SK-N-MC (cell line): Measurements from ENCODE around the gene BMP6.

Experiments used
- EZH2 ChIP-seq: fragments of 200-600 bp; sonication (generic); IDR thresholded peaks from one replicate; pipeline ENCODE4 v1.6.1; 2017; ENCODE audit warnings: antibody characterized with exemption
- FOXP2 ChIP-seq: optimal IDR thresholded peaks from 2 replicates; pipeline ENCODE3; 2011; ENCODE audit warnings: mild to moderate bottlenecking, moderate library complexity; ENCODE audit not compliant: insufficient read depth; ENCODE audit errors: extremely low read length, control extremely low read depth
- POLR2AphosphoS5 ChIP-seq: IDR thresholded peaks from 2 replicates; pipeline ENCODE4 v1.6.1; 2012; ENCODE audit warnings: mild to moderate bottlenecking, low read depth, low read length, borderline replicate concordance

GRCh38 chr6:7693827-7694226 lies 32.1 kb upstream of the BMP6 start:
- TF ChIP-seq EZH2 (no peak), POLR2AphosphoS5 (no peak), FOXP2 (no peak)
